K562 (cell line): Measurements from ENCODE around the gene NUP43. TPM values are rescaled to one million over a fixed set of nuclear protein-coding genes. Genes with fewer than 3 reads are reported as not detected.

ENCODE experiments used
- AFF1 ChIP-seq, 2 experiments: fragments of 450-650 bp; IDR thresholded peaks; 2 replicates each; pipeline ENCODE4 v1.6.1; 2018; ENCODE audit warnings: mild to moderate bottlenecking in 2 of 2, low read depth in 1 of 2; ENCODE audit not compliant: partially characterized antibody in 2 of 2
- CHCHD3 ChIP-seq: fragments of 250-450 bp; sonication (Bioruptor Pico); IDR thresholded peaks from 2 replicates; pipeline ENCODE4 v2.1.2; 2022; ENCODE audit warnings: mild to moderate bottlenecking
- E2F5 ChIP-seq: sonication (generic); formaldehyde crosslinking; IDR thresholded peaks from 2 replicates; pipeline ENCODE4 v1.8.0; 2022; ENCODE audit warnings: mild to moderate bottlenecking, missing genetic modification reagents
- EHMT2 ChIP-seq: fragments of 450-650 bp; IDR thresholded peaks from 2 replicates; pipeline ENCODE4 v1.6.1; 2018; ENCODE audit warnings: antibody characterized with exemption
- ELF2 ChIP-seq: fragments of 250-450 bp; sonication (Bioruptor Pico); IDR thresholded peaks from 2 replicates; pipeline ENCODE4 v1.5.0; 2021; ENCODE audit warnings: mild to moderate bottlenecking
- GTF2E2 ChIP-seq: fragments of 200-800 bp; sonication (Bioruptor generic); IDR thresholded peaks from 2 replicates; pipeline ENCODE4 v1.6.1; 2016; ENCODE audit warnings: missing genetic modification characterization, missing compliant biosample characterization
- HDAC8 ChIP-seq: fragments of 450-650 bp; IDR thresholded peaks from 2 replicates; pipeline ENCODE4 v1.6.1; 2016; ENCODE audit warnings: mild to moderate bottlenecking, missing genetic modification characterization, moderate library complexity, missing compliant biosample characterization
- MITF ChIP-seq: IDR thresholded peaks from 2 replicates; pipeline ENCODE4 v1.6.1; 2014; ENCODE audit warnings: antibody characterized with exemption
- NR2C2 ChIP-seq, 2 experiments: fragments of 200-800 bp in 1 of 2; sonication (Bioruptor generic) in 1 of 2; sonication (generic) in 1 of 2; formaldehyde crosslinking in 1 of 2; IDR thresholded peaks; 2 replicates each; pipeline versions ENCODE4 v1.6.1 to v1.8.0; 2016 to 2022; ENCODE audit warnings: mild to moderate bottlenecking in 1 of 2, missing compliant biosample characterization in 1 of 2, missing genetic modification characterization in 1 of 2, missing genetic modification reagents in 1 of 2
- OTX1 ChIP-seq: fragments of 450-650 bp; formaldehyde crosslinking; IDR thresholded peaks from 2 replicates; pipeline ENCODE4 v1.4.0; 2022; ENCODE audit warnings: mild to moderate bottlenecking
- POU5F1 ChIP-seq: fragments of 150-350 bp; IDR thresholded peaks from 2 replicates; pipeline ENCODE4 v1.6.1; 2014; ENCODE audit warnings: borderline replicate concordance, low read length, low read depth, mild to moderate bottlenecking; ENCODE audit not compliant: partially characterized antibody
- PTBP1 ChIP-seq: fragments of 200-400 bp; formaldehyde crosslinking; IDR thresholded peaks from 2 replicates; pipeline ENCODE4 v1.6.1; 2017; ENCODE audit warnings: low read depth, low read length
- SMARCA4 ChIP-seq: fragments of 450-650 bp; IDR thresholded peaks from 2 replicates; pipeline ENCODE4 v1.6.1; 2016
- TAL1 ChIP-seq: fragments of 450-650 bp; IDR thresholded peaks from 2 replicates; pipeline ENCODE4 v1.6.1; 2016; ENCODE audit warnings: mild to moderate bottlenecking
- TBP ChIP-seq: optimal IDR thresholded peaks from 2 replicates; pipeline ENCODE3; 2011; ENCODE audit warnings: low read depth, low read length, improper control_type of control experiment
- USF1 ChIP-seq: sonication (generic); formaldehyde crosslinking; IDR thresholded peaks from 2 replicates; pipeline ENCODE4 v1.9.0; 2022; ENCODE audit warnings: mild to moderate bottlenecking, missing genetic modification reagents
- XRCC4 ChIP-seq: IDR thresholded peaks from one replicate; pipeline ENCODE4 v1.6.1; 2011; ENCODE audit not compliant: insufficient read depth, insufficient read length; ENCODE audit errors: extremely low read depth
- ZNF175 ChIP-seq: fragments of 200-800 bp; sonication (Bioruptor generic); IDR thresholded peaks from 2 replicates; pipeline ENCODE4 v1.6.1; 2016; ENCODE audit warnings: low read depth, mild to moderate bottlenecking, missing genetic modification characterization, missing compliant biosample characterization
- ZNF445 ChIP-seq: fragments of 250-450 bp; sonication (Bioruptor Pico); IDR thresholded peaks from 2 replicates; pipeline ENCODE4 v1.4.0; 2020; ENCODE audit warnings: low read depth, mild to moderate bottlenecking, moderate library complexity
- ZNF717 ChIP-seq: fragments of 250-450 bp; sonication (Bioruptor Pico); IDR thresholded peaks from 2 replicates; pipeline ENCODE4 v1.5.0; 2021
- polyA plus RNA-seq, 8 experiments: library from polyadenylated mRNA; depleted of rRNA in 4 of 8; stranded (reverse) in 5 of 8; unstranded in 3 of 8; fragments of >200 nt; fragmentation: Nextera tagmentation in 2 of 8; fragmentation: Illumina TruSeq in 1 of 8; extraction: Ambion mirVana in 2 of 8; extraction: Trizol in 1 of 8; gene quantifications; 2 replicates each; pipeline versions ENCODE4 v1.2.1 to v1.2.3, GENCODE V29; 2011 to 2014; ENCODE audit warnings: inconsistent platforms in 1 of 8, missing spikeins in 1 of 8
- total RNA-seq, 7 experiments: library from RNA; depleted of rRNA in 6 of 7; stranded (reverse); fragments of >200 nt in 6 of 7; fragmentation: Illumina TruSeq in 2 of 7; extraction: Trizol in 2 of 7; gene quantifications; 2 replicates each; pipeline versions ENCODE4 v1.2.1 to v1.2.3, GENCODE V29; 2011 to 2021; ENCODE audit warnings: low replicate concordance in 1 of 7

The NUP43 gene
- total and polyA plus RNA-seq, 9 of the 15 experiments (the other 6 are each of a cell fraction or from before 2014, with no cell fraction given), result 28.9 to 136 (median 67.4) TPM

GRCh38 chr6:149717588-149718458 is 28.5 kb downstream of the NUP43 start, which contains the start of gene LATS1 (continued):
- TF ChIP-seq E2F5 (CRISPR knock-in tag) (peak; percentile 74; the same call in 1 of the 2 replicates), GTF2E2 (tag) (peak; percentile 95), EHMT2 (no peak), ZNF445 (CRISPR knock-in tag) (peak; percentile 62; the same call in 1 of the 2 replicates), NR2C2 (CRISPR knock-in tag; IDR thresholded peaks at IDR 0.05) (peak; percentile 69), NR2C2 (tag; IDR thresholded peaks at IDR 0.05) (peak; percentile 68), MITF (0 out of 2 replicates have a peak, but pooled peaks have one; percentile 16), TAL1 (no peak), CHCHD3 (CRISPR knock-in tag) (no peak), SMARCA4 (peak; percentile 65), XRCC4 (no peak), HDAC8 (tag) (peak; percentile 63; the same call in 1 of the 2 replicates), TBP (peak; percentile 89), ZNF717 (CRISPR knock-in tag) (no peak), USF1 (CRISPR knock-in tag) (0 out of 2 replicates have a peak, but pooled peaks have one; percentile 47), PTBP1 (no peak), ZNF175 (CRISPR knock-in tag) (0 out of 2 replicates have a peak, but pooled peaks have one; percentile 59), AFF1 (IDR thresholded peaks at IDR 0.05; ENCODE audit: low read depth in 1 of 2, partially characterized antibody in 2 of 2) (no peak), ELF2 (peak; percentile 53; the same call in 1 of the 2 replicates), OTX1 (CRISPR knock-in tag) (peak; percentile 80; the same call in 1 of the 2 replicates), POU5F1 (peak; percentile 58)
